Activated naive CD4-positive, alpha-beta T cell treated with anti-CD3 and anti-CD28 coated beads, Interleukin-2, amount 50 U/mL, for 24 hours (primary cell): ENCODE results near the gene ZNF554.
A peak's percentile ranks its signal among the peaks of the same experiment; 100 is the strongest.

Source experiments
- H3K27ac Mint-ChIP-seq: one replicate; pipeline ENCODE4 v1.8.0; 2021; ENCODE audit warnings: mild to moderate bottlenecking, mixed read lengths
- H3K27me3 Mint-ChIP-seq: one replicate; pipeline ENCODE4 v1.8.0; 2021; ENCODE audit warnings: mixed read lengths
- H3K36me3 Mint-ChIP-seq: one replicate; pipeline ENCODE4 v1.8.0; 2021; ENCODE audit warnings: mixed read lengths
- H3K4me1 Mint-ChIP-seq: one replicate; pipeline ENCODE4 v1.8.0; 2021; ENCODE audit warnings: mixed read lengths
- H3K4me3 Mint-ChIP-seq: one replicate; pipeline ENCODE4 v1.8.0; 2021; ENCODE audit warnings: mild to moderate bottlenecking, mixed read lengths
- H3K9me3 Mint-ChIP-seq: one replicate; pipeline ENCODE4 v1.8.0; 2021; ENCODE audit warnings: mixed read lengths

ZNF554 gene

DNA sequence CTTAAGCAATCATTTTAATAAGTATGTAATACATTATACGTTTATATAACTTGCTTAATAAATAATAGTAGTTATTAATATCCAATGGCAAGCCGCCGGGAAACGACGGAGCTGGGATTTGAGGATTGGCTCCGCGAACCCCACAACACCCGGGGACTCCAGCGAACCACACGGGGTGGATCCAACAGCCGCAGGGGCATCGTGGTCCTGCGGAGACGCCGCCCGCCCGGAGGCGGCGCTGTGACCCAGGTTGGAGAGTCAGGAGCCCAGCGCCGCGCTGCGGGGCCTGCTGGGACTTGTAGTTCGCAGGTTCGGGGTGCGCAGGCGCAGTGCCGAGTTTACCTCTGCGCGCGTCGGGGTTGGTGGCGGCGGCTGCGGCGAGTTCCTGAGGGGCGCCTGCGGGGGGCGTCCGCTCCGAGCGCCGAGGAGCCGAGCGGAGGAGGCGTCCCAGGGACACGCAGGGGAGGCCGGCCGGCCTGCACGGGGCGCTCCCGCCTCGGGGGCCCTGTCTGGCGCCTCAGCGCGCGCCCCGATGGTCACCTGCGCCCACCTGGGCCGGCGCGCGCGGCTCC lies at the start of gene ZNF554:
TSS of gene ZNF554 (plus strand) at position 329 of the 572 bp plus-strand sequence. CDS start at position 533, 204 bp downstream.
- peak within 1 kb of the TSS; percentile 86 for H3K4me3 Mint-ChIP-seq
- H3K36me3 Mint-ChIP-seq: no peaks in the 10 kb centered on the region
- peak within 1 kb of the TSS; percentile 76 for H3K27ac Mint-ChIP-seq
- H3K27me3 Mint-ChIP-seq: no peaks in the 10 kb centered on the region
- H3K9me3 Mint-ChIP-seq: no peaks in the 10 kb centered on the region
- H3K4me1 Mint-ChIP-seq: peaks cover 4% of the 10 kb centered on the region

DNA sequence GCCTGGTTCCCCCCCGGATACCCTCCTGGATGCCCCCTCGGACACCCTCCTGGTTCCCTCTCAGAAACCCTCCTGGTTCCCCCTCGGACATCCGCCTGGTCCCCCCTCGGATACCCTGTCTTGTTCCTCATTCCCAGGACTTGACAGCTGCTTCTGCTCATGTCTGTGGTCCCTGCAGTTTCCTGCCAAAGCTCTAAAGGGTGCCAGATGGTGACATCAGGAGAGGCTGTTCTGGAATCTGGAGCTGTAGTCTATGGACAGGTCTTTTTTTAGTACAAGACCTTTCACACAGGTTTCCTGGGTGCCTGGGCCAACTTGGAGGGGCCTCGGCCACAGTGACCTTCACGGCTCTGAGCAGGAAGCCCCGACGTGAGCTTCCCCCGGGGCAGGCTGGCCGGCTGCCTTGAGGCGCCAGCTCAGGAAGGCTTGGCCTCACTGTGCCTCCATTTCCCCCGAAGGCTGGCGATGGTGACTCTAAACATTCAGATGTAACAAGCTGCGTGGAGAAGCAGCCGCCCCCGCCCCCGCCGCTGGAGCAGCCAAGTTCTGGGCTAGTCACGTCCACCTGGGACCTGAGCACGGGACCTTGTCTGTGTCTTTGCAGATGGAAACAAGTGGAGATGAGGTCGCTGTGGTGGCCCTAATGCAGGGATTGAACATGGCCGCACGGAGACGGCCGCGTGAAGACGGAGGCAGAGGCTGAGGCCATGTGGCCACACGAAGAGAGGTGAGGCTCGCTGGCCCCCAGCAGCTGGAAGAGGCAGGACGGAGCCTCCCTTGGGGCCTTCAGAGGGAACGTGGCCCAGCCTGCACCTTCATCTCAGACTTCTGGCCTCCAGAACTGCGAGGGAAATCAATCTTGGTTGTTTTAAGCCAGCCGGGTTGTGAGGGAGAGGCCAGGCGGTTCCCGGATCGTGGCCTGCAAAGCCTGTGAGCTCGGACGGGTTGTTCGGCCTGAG lies 49.3 kb upstream of the ZNF554 start:
- H3K9me3 Mint-ChIP-seq: no peaks in the 10 kb centered on the region
- peaks cover 17% of the 10 kb centered on the region for H3K4me1 Mint-ChIP-seq
- H3K27ac Mint-ChIP-seq: no peak overlapping the region
- H3K36me3 Mint-ChIP-seq: no peaks in the 10 kb centered on the region
- no peak overlapping the region for H3K4me3 Mint-ChIP-seq
- H3K27me3 Mint-ChIP-seq: no peaks in the 10 kb centered on the region

DNA sequence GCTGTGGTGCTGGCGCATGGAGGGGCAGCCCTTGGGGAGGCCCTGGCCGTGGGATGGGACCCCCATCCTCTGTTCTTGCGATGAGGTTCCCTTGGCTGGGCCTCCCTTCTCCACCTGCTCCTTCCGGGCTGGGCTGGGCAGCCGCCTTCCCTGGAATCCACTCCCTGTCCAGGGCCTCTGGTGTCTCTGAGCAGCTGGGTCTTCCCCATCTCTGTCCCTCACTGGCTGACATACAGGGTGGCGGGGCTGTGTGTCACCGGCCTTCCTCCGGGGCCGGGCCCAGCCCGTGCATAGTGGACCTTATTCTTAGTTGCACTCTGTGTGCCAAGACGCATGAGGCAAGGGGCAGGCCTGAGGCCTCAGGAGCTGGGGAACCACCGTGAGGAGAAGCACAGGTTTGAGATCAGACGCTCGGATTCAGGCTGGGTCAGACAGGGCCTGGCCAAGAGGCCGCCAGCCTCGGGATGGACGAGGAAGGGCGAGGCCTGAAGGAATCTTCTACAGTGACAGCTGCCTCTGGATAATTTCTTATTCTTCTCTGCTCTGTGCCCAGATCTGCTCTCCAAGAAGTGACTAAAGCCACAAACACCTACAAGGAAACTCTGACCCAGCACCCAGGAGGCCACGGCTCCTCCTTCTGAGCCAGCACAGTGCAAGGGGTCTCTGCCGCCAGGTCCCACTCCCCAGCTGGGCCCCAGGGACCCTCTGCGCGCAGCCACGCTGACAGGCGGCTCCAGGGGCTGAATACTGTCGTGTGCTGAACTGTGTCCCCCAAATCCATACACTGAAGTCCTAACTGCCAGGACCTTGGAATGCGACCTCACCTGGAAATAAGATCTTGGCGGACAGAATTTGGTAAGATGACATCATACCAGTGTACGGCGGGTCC lies 47.6 kb upstream of the ZNF554 start:
- H3K9me3 Mint-ChIP-seq: no peaks in the 10 kb centered on the region
- no peak overlapping the region for H3K27ac Mint-ChIP-seq
- H3K36me3 Mint-ChIP-seq: peaks cover 2% of the 10 kb centered on the region
- no peaks in the 10 kb centered on the region for H3K27me3 Mint-ChIP-seq
- H3K4me1 Mint-ChIP-seq: peaks cover 30% of the 10 kb centered on the region
- no peak overlapping the region for H3K4me3 Mint-ChIP-seq

DNA sequence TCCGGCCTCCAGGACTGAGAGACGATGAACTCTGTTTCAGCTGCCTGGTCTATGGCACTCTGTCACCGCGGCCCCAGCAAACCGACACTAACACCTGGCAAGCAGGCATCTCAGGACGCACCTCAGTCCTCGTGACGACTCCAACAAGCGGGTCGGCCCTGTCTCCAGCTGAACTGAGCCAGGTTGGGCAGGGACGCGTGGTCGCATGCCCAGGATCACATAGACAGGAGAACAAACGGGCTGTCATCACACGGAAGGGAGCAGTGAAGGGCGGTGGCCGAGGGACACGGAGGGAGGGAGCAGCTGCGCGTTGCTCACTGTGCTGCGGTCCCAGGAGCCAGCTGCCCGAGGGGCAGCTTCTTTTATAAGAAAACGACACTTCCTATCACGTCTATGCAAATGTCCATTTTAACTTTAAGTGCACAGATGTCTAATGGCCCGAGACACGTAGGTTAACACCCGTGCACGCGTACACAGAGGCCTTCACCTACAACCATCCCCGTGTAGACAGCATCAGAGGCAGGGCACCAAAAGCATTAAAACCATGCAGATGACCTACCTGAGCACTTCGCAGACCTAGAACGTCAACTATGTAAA lies 45.5 kb upstream of the ZNF554 start:
- Mint-ChIP-seq H3K4me1 (peaks cover 34% of the 10 kb centered on the region), H3K4me3 (peak overlapping the region; percentile 54), H3K27me3 (no peaks in the 10 kb centered on the region), H3K36me3 (peaks cover 2% of the 10 kb centered on the region), H3K9me3 (no peaks in the 10 kb centered on the region), H3K27ac (no peak overlapping the region)

DNA sequence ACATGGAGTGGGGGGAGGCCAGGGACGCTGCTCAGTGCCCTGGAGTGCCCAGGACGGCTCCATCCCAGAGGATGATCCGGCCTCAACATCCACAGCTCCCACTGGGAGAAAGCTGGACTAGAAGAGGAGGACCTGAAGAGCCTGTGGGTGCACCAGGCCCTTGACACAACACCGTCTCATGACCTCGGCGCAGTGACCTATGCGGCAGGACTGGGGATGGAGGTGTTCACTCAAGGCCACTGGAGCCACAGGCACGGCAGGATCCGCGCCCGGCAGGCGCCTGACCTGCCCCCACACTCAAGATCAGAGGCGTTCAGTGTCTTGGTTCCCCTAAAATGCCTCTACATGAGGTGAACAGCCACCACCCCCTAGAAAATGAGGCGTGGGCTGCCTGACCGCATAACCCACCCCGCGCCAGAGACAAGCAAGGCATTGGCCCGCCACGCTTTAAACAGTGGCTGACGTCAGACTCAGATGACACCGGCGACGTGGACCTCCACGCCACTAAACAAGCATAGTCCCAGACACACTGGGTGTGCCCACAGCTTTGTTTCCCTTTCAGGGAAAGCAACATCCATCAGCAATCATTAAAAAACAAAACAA lies 44.6 kb upstream of the ZNF554 start:
- Mint-ChIP-seq H3K4me3 (peak overlapping the region; percentile 89), H3K9me3 (no peaks in the 10 kb centered on the region), H3K4me1 (peaks cover 35% of the 10 kb centered on the region), H3K27me3 (no peaks in the 10 kb centered on the region), H3K27ac (peak overlapping the region; percentile 95), H3K36me3 (peaks cover 2% of the 10 kb centered on the region)

DNA sequence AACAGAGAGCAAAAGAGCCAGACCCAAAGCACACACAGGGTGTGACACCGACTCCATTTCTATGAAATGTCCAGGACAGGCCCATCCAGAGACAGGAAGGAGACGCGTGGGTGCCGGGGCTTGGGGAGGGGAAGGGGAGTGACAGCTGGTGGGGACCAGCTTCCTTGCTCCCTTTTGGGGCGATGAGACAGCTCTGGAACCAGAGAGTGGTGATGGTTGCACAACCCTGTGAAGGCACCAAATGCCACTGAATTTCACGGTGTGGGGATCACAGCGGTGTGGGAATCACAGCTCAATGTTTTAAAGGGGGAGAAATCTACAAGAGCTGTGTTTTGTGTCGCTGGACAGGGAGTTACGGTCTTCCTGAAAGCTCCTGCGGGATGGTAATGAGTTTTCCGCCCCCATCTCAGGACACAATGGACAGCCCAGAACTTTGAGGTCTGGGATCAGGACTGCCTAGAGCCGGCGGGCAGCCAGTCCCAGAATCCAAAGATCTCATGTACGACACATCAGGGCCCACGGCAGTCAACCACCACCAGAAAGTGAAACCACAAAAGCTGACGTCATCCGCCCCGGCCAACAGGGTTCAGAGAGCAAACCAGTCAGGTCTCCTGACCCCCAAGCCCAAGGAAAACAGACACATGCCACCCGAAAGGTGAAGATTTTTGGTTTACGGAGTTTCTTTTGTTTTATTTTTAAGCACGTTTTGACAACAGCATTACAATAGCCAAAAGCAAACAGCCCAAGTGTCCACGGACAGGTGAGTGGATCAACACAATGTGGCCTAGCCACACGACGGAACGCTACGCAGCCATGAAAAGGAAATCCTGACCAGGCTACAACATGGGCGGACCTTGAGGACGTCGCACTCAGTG lies 43.9 kb upstream of the ZNF554 start:
- Mint-ChIP-seq H3K9me3 (no peaks in the 10 kb centered on the region), H3K27ac (peak overlapping the region; percentile 95), H3K4me1 (peaks cover 43% of the 10 kb centered on the region), H3K36me3 (peaks cover 2% of the 10 kb centered on the region), H3K27me3 (no peaks in the 10 kb centered on the region), H3K4me3 (peak overlapping the region; percentile 89)

DNA sequence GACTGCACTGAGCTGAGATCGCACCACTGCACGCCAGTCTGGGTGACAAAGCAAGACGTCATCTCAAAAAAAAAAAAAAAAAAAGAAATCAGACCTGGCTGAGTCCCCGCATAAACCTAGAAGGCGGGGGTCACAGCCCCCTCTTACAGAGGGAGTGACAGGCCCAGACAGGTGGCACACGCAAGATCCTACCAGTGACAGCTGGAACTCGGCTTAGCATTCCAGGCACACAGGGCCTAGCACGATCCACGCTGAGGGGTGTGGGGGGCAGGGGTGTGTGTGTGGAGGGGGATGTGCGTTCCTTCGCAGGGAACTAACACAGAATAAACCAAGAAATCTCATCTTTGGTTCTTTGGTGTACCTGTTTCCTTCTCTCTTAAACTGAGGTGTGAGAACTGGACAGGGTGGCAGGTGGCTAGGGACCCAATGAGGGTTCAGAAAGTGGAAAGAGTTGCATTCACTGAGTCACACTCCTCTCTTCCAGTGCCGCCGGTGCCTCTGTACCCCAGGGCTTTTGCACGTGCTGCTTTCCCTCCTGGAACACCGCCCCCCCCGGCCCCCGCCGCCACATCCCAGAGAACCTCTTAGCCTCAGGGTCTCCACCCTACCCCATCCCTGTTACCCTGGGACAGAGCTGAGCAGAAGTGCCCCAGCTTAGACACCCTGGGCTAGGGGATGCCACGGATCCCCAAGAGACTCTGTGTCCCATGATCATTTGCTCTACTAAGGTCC lies 41.5 kb upstream of the ZNF554 start:
- no peak overlapping the region for H3K4me3 Mint-ChIP-seq
- no peak overlapping the region for H3K27ac Mint-ChIP-seq
- no peaks in the 10 kb centered on the region for H3K27me3 Mint-ChIP-seq
- no peaks in the 10 kb centered on the region for H3K9me3 Mint-ChIP-seq
- H3K4me1 Mint-ChIP-seq: peaks cover 51% of the 10 kb centered on the region
- peaks cover 2% of the 10 kb centered on the region for H3K36me3 Mint-ChIP-seq

DNA sequence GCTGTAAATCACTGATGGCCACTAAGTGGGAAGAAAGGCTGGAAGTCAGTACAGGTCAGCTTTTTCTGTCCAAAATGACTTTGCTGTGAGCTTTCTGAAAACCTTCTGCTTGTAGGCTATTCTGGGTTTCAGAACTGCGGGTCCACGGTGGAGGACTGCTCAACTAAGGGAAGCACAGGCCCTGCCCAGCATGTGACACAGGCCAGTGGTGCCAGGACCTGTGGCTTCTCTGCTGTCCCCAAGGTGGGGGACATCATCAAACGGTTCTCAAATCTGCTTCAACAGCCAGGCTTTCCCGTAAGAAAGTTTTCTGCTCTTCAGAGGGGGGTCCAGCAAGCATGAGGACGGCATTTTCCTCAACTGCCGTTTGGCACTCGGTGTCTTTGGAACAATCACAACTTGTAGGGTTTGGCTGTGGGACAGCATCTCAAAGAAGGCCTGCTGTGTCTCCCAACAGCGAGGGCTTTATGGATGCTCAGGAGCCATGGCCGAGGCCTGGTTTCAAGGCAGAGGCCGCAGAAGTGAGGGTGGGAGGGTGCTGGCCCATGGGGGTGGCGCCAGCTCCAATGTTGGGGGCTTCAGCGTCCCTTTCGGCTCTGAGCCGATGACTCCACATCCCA lies 40.4 kb upstream of the ZNF554 start:
- H3K4me3 Mint-ChIP-seq: no peak overlapping the region
- no peaks in the 10 kb centered on the region for H3K9me3 Mint-ChIP-seq
- H3K27me3 Mint-ChIP-seq: no peaks in the 10 kb centered on the region
- H3K4me1 Mint-ChIP-seq: peaks cover 61% of the 10 kb centered on the region
- H3K27ac Mint-ChIP-seq: no peak overlapping the region
- peaks cover 2% of the 10 kb centered on the region for H3K36me3 Mint-ChIP-seq

DNA sequence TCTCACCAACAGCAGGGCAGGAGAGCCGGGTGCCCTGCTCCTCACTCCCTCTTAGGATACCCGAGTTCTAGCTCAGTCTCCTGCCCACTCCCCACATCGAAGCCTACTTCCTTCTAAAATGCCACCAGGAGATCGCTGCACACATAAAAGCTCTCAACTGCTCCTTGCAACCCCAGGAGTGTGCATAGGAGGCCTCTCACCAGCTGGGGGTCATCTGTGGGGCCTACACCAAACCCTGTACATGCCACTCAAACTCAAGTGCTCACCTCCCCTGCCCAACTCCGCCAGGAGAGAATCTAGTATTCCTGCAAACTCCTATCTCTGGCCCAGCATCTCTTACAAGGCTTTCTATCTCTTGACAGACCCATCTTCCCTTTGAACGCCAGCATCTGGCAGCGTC lies 39.4 kb upstream of the ZNF554 start:
- Mint-ChIP-seq H3K9me3 (no peaks in the 10 kb centered on the region), H3K27ac (peak overlapping the region; percentile 44), H3K36me3 (peaks cover 2% of the 10 kb centered on the region), H3K27me3 (no peaks in the 10 kb centered on the region), H3K4me3 (peak overlapping the region; percentile 93), H3K4me1 (peaks cover 55% of the 10 kb centered on the region)

DNA sequence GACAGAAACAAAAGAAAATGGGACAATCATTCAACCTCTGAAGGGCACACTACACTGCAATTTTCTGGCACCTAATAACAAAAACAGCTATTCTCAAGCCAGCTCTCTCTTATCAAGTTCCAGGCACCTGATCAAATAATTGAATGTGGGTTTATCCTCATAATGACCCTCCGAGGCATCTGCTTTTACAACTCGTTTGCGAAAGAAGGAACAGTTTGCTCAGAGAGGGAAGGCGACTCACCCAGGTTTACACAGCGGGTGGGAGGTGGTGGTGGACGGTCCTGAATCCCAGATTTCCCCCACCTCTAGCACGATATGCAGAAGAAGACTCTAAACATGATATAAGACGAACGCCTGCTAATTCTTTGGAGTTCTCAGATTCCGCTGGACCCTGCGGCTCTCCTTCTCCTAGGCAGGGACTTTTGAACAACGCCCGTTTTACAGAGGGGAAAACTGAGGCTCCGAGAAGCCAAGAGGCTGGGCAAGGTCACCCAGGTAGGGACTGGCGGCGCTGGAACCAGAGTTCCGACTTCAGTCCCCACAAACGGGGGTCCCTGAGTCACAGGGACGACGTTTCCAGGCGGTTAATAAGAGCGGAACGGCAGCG lies 37.2 kb upstream of the ZNF554 start:
- H3K4me1 Mint-ChIP-seq: peaks cover 51% of the 10 kb centered on the region
- H3K27me3 Mint-ChIP-seq: no peaks in the 10 kb centered on the region
- peak overlapping the region; percentile 80 for H3K27ac Mint-ChIP-seq
- peak overlapping the region; percentile 93 for H3K4me3 Mint-ChIP-seq
- H3K9me3 Mint-ChIP-seq: no peaks in the 10 kb centered on the region
- H3K36me3 Mint-ChIP-seq: no peaks in the 10 kb centered on the region

DNA sequence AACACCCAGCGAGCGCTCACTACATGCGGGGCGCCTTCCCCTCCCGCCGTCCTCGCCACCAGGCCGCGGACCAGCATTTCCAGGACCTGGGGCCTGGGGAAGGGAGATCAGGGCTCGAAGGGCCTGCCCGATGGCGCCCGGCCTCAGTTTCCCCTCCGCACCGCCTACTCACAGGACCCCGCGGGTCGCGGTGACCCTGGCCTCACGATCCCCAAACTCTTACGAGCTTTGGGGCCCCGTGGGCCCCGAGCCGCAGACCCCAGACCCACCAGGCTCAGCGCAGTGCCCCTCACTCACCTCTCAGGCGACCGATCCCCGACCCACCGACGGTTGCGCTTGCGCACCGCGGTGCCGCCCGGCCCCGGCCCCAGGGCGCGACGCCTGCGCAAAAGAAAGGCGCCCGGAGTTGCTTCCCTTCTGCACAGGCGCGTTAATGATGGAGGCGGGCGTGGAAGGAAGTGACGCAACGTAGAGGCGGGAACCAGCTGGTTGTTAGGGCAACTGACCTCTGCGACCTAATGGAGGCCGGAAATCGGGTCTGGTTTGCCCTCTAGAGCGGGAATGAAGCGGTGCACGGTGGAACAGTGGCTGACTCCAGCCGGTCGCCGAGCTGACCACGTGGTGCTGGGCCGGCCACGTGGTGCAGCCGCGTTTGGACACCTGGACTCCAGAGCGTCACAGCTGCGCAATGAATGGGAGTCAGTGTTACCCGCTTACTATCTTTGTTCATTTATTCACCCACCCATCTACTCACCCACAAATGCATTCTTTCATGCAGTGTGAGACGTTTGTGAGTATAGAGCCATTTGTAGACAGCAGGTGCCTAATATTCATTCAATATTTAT lies 36.5 kb upstream of the ZNF554 start, which contains the start of gene SGTA:
TSS of gene SGTA (minus strand) at position 338 of the 845 bp plus-strand sequence. CDS start 14,205 bp downstream, outside the sequence.
- no peaks in the 10 kb centered on the region for H3K27me3 Mint-ChIP-seq
- H3K27ac Mint-ChIP-seq: peak within 1 kb of the TSS; percentile 98
- H3K4me1 Mint-ChIP-seq: peaks cover 53% of the 10 kb centered on the region
- peak within 1 kb of the TSS; percentile 93 for H3K4me3 Mint-ChIP-seq
- no peaks in the 10 kb centered on the region for H3K9me3 Mint-ChIP-seq
- H3K36me3 Mint-ChIP-seq: no peaks in the 10 kb centered on the region

DNA sequence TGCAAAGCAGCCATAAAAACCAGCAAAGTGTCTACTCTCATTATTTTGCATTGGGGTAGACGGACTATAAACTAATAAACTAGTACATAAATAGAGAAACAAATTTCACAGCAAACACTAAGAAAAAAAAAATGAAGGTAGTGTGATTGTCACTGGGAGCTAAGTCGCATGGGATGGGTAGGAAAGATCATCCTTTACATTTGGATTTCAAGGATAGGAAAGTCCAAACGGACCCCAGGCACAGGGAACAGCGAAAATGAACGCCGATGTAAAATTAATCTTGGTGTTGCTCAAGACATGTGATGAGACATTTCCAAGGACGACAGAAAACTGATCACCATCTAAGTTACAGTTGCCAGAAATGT lies 35.9 kb upstream of the ZNF554 start:
- H3K4me1 Mint-ChIP-seq: peaks cover 49% of the 10 kb centered on the region
- no peaks in the 10 kb centered on the region for H3K9me3 Mint-ChIP-seq
- H3K4me3 Mint-ChIP-seq: peak overlapping the region; percentile 93
- H3K36me3 Mint-ChIP-seq: no peaks in the 10 kb centered on the region
- peak overlapping the region; percentile 98 for H3K27ac Mint-ChIP-seq
- no peaks in the 10 kb centered on the region for H3K27me3 Mint-ChIP-seq
